GM18505 (cell line): Measurements from ENCODE around the gene RSPH1.
"Not testable (repeated sequence)": the region's sequence is repeated elsewhere in the genome, so short reads cannot be mapped to it uniquely, and the experiment has no call there.

Source experiments
- ATAC-seq: cut with Tn5 transposase; IDR thresholded peaks from one replicate; pipeline ENCODE4 v1.9.1; 2021; ENCODE audit not compliant: unreplicated experiment
- POLR2A ChIP-seq: IDR thresholded peaks from 4 replicates; pipeline ENCODE4 v1.6.1; 2011; ENCODE audit warnings: borderline replicate concordance; ENCODE audit not compliant: insufficient read depth, insufficient read length; ENCODE audit errors: extremely low read depth

The RSPH1 gene

DNA sequence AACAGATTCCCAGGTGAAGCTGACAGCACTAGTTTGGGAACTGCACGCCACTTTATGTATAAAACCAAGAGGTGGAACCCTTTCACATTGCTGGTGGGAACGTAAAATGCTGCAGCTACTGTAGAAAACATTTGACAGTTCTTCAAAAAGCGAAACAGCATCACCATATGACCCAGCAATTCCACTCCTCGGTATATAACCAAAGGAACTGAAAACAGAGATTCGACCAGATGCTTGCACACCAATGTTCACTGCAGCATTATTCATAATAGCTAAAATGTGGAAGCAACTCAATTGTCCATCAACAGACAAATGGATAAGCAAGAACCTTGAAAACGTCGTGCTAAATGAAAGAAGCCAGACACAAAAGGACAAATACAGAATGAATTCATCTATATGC is 17.5 kb downstream of the RSPH1 start:
- no peak for TF ChIP-seq POLR2A
- no peak for ATAC-seq

DNA sequence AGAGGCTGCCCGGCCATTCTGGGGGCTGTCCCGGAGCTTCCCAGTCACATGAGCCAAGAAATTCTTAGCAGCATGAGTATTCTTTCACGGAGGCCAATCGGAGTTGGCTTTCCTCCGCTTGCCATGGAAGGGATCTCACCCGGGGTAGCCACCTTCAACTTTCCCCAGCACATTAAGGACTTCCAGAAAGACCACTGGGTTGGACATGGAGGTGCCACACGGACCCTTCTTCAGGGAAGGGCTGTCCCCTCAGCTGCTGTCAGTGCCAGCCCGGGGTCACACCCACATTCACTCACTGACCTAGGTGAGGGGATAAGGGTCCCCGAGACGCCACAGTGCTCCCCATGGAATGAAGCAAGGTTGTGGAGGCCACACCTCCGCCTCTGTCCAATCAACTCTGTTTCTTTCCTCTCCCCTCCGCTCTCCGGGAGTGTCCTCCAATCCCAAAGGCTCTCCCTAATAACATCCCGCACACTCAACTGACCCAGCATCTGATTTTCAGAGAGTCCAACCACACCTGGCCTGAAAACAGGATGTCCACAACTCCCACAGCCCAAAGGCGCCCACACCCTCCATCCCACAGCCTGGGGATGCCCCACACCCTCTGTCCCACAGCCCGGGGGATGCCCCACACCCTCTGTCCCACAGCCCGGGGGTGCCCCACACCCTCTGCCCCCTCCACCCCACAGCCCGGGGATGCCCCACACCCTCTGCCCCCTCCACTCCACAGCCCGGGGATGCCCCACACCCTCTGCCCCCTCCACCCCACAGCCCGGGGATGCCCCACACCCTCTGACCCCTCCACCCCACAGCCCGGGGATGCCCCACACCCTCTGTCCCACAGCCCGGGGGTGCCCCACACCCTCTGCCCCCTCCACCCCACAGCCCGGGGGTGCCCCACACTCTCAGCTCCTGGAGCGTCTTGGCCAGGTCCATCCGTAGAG is 19.4 kb downstream of the RSPH1 start:
- no peak for ATAC-seq
- no peak for TF ChIP-seq POLR2A

DNA sequence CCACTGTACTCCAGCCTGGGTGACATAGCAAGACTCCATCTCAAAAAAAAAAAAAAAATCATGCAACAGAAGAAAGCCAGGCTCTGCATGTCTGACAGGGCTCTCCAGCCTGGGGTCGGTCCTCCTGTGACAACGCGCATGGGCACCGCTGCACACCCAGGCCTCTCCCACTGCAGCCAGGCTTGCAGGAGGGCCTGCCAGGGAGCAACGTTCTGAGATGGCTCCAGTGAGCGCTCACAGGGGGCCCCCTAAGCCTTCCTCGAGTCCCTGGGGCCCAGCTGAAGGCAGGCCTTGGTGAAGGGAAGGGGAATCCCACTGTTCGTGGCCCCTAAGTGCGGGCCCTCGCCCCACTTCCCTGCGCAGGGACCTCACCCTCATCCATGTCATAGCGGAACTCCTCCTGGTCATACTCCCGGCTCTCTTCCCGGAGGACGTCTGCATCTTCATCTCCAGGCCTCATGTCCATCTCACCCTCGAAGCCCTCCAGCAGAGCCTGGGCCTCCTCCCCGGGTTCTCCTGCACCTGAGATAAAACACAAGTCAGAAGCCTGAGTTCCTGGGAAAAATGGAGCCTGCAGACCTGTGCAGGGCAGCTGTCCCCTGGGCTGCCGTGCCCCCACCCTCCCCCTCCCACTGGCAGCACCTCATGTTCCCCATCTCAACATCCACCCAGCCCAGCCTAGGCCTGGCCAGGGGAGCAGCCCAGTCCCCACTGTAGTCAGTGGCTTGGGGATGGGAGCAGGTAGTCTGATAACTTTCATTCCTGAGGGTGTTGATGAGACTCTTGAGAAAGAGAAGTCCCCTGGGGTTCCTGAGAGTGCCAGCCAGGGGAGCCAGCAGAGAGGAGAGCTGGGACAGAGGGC is 20.3 kb downstream of the RSPH1 start:
- TF ChIP-seq POLR2A: no peak
- no peak for ATAC-seq

DNA sequence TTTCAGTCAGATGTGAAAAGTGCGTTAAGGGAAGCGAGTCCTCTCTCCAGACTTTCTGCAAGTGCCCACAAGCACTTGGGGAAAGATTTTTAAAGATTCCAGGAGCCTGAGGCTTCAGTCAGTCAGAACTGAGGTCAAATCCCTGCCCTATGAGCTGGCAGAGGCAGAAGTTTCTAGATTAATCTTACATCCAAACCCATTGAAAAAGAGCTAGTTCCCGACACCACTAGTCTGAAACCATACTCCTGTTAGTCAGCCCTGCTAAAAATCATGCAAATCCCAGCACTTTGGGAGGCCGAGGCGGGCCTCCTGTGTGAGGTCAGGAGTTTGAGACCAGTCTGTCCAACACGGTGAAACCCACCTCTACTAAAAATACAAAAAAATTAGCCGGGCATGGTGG is 21.0 kb downstream of the RSPH1 start:
- ATAC-seq: no peak
- TF ChIP-seq POLR2A: no peak

DNA sequence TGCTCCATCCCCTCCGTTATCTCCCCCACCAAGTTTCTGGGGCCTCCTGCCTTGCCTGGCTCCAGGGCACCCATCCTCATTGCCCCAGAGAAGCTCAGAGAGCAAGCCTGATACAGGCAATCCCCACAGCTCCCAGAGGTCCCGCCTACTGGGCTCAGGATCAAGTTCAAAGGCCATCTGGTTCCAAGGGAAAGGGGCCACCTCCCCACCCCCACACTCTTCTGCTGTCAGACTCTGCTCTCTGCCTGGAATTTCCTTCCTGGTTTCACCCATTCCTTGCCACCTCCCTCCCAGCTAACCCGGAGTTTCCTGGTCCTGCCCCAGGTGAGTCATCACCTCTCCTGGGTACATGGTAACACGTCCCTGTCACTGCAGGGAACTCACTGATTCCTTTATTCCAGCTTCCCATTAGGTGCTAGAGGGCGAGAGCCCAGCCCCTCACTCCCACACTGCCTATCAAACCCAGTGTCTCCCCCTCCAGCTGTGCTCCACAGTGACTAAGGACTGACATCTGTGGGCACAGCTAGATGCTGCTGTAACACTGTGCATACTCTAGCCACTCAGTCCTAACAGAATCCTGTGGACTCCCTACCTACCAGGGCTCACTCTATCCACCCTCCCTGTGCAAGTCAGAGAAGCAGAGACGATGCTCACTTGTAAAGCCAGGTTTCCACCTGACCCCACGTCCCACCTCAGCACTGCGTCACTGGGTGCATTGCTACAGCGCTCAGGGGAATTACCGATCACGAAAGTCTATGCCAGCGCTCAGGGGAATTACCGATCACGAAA is 21.8 kb downstream of the RSPH1 start:
- no peak for ATAC-seq
- no peak for TF ChIP-seq POLR2A

DNA sequence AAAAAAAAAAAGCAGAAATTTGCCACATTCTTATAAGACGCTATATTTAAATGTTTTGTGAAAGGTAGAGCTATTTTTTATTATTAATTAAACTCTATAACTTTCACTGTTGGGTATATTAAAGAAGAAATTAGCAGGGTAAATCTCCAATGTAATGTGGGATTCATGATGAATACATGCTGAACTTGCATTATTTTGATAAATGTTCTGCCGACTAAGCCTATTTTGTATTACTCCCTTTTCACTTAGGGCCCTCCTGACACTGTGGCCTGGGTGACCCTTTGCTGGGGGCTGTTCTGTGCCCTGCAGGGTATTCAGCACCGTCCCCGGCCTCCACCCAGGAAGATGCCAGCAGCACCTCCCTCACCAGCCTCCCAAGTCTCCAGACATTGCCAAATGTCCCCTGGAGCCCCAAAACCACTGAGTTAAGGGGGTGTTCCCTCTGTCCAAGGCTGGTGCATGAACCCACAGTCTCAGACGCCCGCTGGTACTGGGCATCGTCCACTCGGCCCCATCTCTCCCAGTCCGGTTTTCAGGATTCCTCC is 22.5 kb downstream of the RSPH1 start:
- ATAC-seq: no peak
- no peak for TF ChIP-seq POLR2A

DNA sequence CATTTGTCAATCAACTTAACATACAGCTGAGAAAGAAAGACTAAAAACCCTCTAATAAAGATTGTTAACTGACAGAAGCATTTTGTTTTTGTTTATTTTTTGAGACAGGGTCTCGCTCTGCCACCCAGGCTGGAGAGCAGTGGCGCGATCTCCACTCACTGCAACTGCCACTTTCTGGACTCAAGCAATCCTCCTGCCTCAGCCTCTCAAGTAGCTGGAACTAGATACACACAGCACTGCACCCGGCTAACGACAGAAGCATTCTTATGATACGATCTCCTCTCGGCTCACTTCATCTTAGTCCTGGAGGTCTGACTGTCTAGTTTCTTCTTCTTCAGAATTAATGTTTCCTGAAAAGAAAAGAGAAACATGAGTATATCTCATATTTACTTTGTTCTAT is 23.5 kb downstream of the RSPH1 start:
- ATAC-seq: no peak
- no peak for TF ChIP-seq POLR2A

DNA sequence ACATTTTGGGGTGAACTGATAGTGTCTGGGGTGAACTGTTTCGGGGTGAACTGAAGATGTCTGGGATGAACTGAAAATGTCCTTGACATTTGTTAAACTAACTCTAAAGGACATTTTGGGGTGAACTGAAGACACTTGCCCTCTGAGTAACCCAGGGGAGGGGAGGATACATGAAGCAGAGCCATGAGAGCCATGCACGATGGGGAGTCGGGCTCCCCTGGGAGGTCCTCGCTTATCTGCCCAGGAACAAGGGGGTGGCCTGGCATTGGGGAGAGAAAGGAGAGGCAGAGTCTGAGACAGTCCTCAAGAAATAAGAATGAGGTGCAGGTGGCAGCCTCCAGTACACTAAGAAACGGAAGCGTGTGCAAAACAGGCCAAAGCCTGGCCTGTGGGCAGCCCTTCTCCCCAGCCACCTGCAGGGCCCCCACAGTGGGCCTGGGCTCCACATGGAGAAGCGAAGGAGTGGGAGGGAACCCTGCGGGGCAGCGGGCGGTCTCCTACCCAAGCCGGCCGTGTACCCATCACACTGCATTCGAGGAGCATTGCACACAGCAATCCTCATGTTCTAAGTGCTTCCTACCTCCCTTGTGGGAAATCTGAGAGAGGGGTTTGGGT is 24.2 kb downstream of the RSPH1 start:
- no peak for ATAC-seq
- no peak for TF ChIP-seq POLR2A

DNA sequence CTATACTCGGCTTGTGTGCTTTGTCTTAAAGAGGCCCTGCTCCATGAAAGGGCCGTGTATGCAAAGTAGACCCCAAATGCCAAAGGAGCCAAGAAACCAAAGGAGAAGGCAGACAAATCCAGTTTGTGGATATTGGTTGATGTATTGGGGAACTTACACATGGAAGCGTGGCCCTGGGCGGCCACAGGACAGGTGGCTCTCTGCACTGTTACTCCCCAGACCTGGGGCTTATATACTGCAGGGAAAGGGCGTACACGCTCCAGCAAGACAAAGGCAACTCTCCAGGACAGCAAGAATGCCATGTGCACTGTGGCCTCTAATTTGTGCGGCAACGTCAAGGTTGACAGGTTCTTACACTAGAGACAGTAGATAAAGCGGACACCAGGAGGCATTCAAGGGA is 24.8 kb downstream of the RSPH1 start:
- no peak for ATAC-seq
- no peak for TF ChIP-seq POLR2A

DNA sequence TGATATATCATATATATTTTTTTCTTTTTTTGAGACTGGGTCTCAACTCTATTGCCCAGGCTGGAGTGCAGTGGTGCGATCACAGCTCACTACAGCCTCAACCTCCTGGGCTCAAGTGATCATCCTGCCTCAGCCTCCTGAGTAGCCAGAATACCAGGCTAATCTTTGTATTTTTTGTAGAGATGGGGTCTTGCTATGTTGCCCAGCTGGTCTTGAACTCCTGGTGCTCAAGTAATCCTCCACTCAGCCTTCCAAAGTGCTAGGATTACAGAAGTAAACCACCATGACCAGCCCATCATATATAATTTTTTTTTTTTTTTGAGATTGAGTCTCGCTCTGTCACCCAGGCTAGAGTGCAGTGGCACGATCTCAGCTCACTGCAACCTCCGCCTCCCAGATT is 26.3 kb downstream of the RSPH1 start:
- ATAC-seq: not testable (repeated sequence)

DNA sequence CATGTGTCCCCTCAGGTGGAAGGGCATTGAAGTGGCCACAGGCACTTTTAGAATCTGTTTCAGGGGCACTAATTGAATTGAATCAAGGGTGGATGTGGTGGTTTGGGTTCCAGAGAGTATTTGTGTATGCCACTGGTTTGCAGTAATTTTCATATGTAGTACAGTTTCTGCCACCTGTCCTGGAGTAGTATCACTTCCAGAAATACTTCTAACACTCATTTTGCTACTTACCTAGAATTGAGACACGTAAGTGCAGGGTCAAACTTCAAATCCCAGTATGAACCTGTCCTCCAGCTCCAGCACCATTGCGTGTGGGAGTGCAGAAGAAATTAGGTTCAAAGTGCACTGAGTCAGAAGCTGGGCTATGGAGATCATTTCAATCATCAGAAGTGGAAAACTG is 26.8 kb downstream of the RSPH1 start:
- TF ChIP-seq POLR2A: no peak
- ATAC-seq: no peak

DNA sequence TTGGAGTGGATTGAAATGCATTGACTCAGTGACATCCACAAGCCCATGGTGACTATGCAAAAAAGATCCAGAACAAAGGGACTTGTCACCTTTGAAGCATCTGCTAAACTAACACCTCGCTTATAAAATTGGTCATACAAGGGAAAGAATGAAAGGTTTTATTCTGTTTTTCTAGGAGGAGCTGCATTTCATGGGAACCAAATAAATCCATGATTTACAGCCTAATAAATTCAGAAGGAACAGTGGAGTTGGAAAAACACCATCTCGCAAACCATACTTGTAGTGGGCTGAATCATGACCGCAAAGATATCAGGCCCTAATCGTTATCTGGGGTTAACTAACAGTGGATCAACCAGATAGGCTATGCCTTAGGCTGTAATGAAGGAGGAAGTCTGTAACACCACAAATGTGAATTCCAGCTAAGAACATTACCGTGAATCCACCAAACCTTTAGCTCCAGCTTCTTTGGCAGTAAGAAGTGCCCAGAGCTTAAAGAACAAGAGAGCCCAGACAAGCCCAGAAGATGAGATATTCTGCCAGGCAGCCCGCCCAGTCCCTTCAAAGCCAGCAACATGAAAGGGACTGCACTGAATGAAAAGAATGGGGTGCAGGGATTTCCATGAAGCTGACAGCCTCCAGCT is 27.4 kb downstream of the RSPH1 start:
- no peak for TF ChIP-seq POLR2A
- ATAC-seq: no peak
